Immature natural killer cell (primary cell): Measurements from ENCODE around the gene SORCS2. TPM values are rescaled to one million over a fixed set of nuclear protein-coding genes. Genes with fewer than 3 reads are reported as not detected.

Experiments used
- DNase-seq, 3 donors: peaks; one replicate each; pipeline ENCODE4 v3.0.0; 2022; ENCODE audit warnings: mixed read lengths in 1 of 3
- H3K27ac Mint-ChIP-seq, 6 donors: one replicate each; pipeline ENCODE4 v1.8.0; 2020; ENCODE audit warnings: mixed read lengths in 6 of 6, mild to moderate bottlenecking in 5 of 6, inconsistent platforms in 4 of 6, moderate library complexity in 3 of 6
- H3K27me3 Mint-ChIP-seq, 3 donors: one replicate each; pipeline ENCODE4 v1.8.0; 2020 to 2021; ENCODE audit warnings: low read depth in 3 of 3, mild to moderate bottlenecking in 3 of 3, mixed read lengths in 3 of 3, moderate library complexity in 3 of 3, inconsistent platforms in 1 of 3
- H3K36me3 Mint-ChIP-seq, 3 donors: one replicate each; pipeline ENCODE4 v1.8.0; 2020; ENCODE audit warnings: mixed read lengths in 3 of 3, inconsistent platforms in 2 of 3, mild to moderate bottlenecking in 2 of 3
- H3K4me1 Mint-ChIP-seq, 2 donors: one replicate each; pipeline ENCODE4 v1.8.0; 2020; ENCODE audit warnings: inconsistent platforms in 2 of 2, mild to moderate bottlenecking in 2 of 2, mixed read lengths in 2 of 2, moderate library complexity in 1 of 2
- H3K4me3 Mint-ChIP-seq, 5 donors: one replicate each; pipeline ENCODE4 v1.8.0; 2020; ENCODE audit warnings: mild to moderate bottlenecking in 5 of 5, mixed read lengths in 5 of 5, inconsistent platforms in 3 of 5, moderate library complexity in 3 of 5
- H3K9me3 Mint-ChIP-seq, 6 donors: one replicate each; pipeline ENCODE4 v1.8.0; 2020; ENCODE audit warnings: mild to moderate bottlenecking in 6 of 6, mixed read lengths in 6 of 6, inconsistent platforms in 4 of 6, moderate library complexity in 3 of 6
- polyA plus RNA-seq, 3 donors: library from polyadenylated mRNA; unstranded; fragments of 300-500 nt; fragmentation: Illumina TruSeq; gene quantifications; one replicate each; pipeline ENCODE4 v1.2.3, GENCODE V29; 2021

The SORCS2 gene
- polyA plus RNA-seq, 3 donors from 2014 or later = 0.04 to 0.16 TPM; not detected in 1

DNA sequence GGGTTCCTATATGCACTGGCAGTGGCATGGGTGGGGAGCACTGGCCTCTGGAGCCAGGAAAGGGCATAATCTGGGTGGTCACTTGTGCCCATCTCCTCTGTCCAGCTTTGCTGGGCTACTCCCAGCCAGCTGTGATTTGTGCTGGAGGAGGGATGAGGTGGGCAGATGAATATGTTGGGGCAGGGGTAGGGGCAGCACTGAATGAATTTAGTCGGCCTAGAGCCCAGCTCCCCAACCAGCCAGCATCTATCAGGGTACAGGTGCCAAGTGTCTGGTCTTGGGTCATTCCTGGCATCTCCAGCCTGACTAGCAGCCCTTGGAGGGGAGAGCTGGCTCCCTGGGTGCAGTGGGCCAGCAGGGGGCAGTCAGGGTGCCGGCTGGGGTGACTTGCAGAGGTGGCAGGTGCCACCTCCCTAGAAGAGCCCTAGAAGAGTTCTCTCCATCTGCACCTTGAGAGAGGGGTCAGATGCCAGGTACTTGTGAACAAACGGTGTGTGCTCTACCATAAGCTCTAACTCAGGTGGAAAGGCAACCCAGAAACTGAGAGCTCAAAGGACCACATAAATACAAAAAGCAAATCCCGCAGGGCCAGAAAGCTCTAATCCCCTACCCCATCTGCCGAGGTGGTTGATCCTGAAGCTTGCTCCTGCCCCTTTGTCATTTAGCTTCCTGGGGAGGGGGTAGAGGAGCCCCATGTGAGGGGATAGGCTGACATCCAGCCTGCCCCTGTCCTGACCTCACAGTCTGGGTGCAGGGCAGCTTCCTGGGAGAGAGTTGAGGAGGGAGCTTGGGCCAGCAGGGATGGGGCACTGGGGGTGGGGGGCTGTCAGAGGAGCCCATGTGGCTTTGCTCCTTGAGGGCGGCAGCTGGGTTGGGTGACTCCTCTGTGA is 2.2 kb downstream of the SORCS2 start:
- no peak overlapping the region for H3K27ac Mint-ChIP-seq
- peak overlapping the region in 1 of 5 donors; percentile 10 for H3K4me3 Mint-ChIP-seq
- H3K27me3 Mint-ChIP-seq = peaks cover 3 to 19% (median 13%) of the 10 kb centered on the region in 3 donors

GRCh38 chr4:7195141-7195515 is 2.8 kb downstream of the SORCS2 start:
- Mint-ChIP-seq H3K27ac (no peak overlapping the region), H3K4me1 (no peaks in the 10 kb centered on the region), H3K27me3 (peaks cover 3 to 15% (median 13%) of the 10 kb centered on the region in 3 donors), H3K4me3 (no peak overlapping the region), H3K9me3 (no peaks in the 10 kb centered on the region), H3K36me3 (no peaks in the 10 kb centered on the region)
- DNase-seq = no peak

More for the DNA sequence above, 2.2 kb downstream of the SORCS2 start:
- H3K9me3 Mint-ChIP-seq = no peaks in the 10 kb centered on the region
- H3K36me3 Mint-ChIP-seq = no peaks in the 10 kb centered on the region
- peak in 2 of 3 donors; percentile 13 to 22 for DNase-seq
- no peaks in the 10 kb centered on the region for H3K4me1 Mint-ChIP-seq

DNA sequence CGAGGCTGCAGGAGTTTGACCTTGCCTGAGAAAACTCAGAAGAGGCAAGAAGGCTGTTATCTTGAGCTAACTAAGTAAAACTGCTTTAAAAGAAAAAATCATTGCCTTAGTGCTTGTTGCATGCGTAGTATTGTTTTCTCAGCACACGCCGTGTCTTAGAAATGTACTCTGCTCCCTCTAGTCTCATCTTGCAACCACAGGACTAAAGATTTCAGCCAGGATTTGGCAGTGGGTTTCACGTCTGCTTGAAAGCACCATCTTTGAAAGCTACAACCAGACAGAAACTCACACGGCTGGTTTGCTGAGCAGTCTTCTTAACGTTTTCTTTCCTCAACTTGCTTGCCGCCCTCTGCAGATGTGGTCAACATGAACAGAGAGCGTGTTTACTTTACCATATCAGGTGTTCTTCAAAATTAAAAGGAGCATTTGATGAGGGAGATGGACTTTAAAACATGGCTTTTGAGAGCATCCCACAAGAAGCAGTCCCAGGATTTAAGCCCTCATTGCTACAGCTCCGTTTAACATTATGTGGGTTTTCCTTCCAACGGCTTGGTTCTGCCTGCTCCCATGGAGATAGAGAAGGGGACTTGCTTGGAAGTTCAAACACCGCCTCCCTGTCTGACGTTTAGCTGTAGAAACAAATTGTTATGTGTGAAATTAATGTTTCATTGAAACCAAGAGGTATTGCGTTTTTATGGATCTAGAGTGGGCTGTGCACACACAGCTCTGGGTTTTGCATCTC is 3.4 kb downstream of the SORCS2 start:
- H3K36me3 Mint-ChIP-seq = no peaks in the 10 kb centered on the region
- H3K27me3 Mint-ChIP-seq = peaks cover 4 to 13% (median 13%) of the 10 kb centered on the region in 3 donors
- no peak overlapping the region for H3K4me3 Mint-ChIP-seq
- H3K4me1 Mint-ChIP-seq = no peaks in the 10 kb centered on the region
- no peak for DNase-seq
- no peaks in the 10 kb centered on the region for H3K9me3 Mint-ChIP-seq
- no peak overlapping the region for H3K27ac Mint-ChIP-seq

GRCh38 chr4:7196288-7196651 is 3.9 kb downstream of the SORCS2 start:
- H3K4me3 Mint-ChIP-seq = no peak overlapping the region
- H3K27ac Mint-ChIP-seq = no peak overlapping the region
- peaks cover 5 to 13% (median 13%) of the 10 kb centered on the region in 3 donors for H3K27me3 Mint-ChIP-seq
- no peaks in the 10 kb centered on the region for H3K36me3 Mint-ChIP-seq
- H3K4me1 Mint-ChIP-seq = no peaks in the 10 kb centered on the region
- H3K9me3 Mint-ChIP-seq = no peaks in the 10 kb centered on the region
- DNase-seq = no peak

DNA sequence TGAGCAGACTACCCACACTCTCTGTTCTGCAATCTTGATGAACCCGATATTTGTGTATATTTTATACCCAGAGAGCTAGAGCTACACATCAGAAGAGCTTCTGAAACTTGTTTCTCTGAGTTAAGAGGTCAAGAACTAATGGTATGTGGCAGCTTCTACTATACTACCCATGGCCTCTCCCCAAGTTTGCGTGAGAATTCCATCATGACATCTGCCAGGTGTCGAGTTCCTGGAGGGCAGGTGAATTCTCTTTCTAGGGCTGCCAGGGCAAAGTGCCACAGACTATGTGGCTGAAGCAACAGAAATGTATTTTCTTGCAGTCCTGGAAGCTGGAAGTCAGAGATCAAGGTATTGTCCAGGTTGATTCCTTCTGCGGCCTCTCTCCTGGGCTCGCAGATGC is 4.4 kb downstream of the SORCS2 start:
- peaks cover 5 to 14% (median 13%) of the 10 kb centered on the region in 3 donors for H3K27me3 Mint-ChIP-seq
- DNase-seq = no peak
- H3K9me3 Mint-ChIP-seq = no peaks in the 10 kb centered on the region
- no peak overlapping the region for H3K27ac Mint-ChIP-seq
- H3K4me3 Mint-ChIP-seq = no peak overlapping the region
- no peaks in the 10 kb centered on the region for H3K4me1 Mint-ChIP-seq
- H3K36me3 Mint-ChIP-seq = no peaks in the 10 kb centered on the region

GRCh38 chr4:7197910-7198309 is 5.6 kb downstream of the SORCS2 start:
- Mint-ChIP-seq H3K36me3 (no peaks in the 10 kb centered on the region), H3K27me3 (peaks cover 5 to 15% (median 13%) of the 10 kb centered on the region in 3 donors), H3K9me3 (no peaks in the 10 kb centered on the region), H3K27ac (no peak overlapping the region), H3K4me3 (no peak overlapping the region), H3K4me1 (no peaks in the 10 kb centered on the region)
- no peak for DNase-seq

DNA sequence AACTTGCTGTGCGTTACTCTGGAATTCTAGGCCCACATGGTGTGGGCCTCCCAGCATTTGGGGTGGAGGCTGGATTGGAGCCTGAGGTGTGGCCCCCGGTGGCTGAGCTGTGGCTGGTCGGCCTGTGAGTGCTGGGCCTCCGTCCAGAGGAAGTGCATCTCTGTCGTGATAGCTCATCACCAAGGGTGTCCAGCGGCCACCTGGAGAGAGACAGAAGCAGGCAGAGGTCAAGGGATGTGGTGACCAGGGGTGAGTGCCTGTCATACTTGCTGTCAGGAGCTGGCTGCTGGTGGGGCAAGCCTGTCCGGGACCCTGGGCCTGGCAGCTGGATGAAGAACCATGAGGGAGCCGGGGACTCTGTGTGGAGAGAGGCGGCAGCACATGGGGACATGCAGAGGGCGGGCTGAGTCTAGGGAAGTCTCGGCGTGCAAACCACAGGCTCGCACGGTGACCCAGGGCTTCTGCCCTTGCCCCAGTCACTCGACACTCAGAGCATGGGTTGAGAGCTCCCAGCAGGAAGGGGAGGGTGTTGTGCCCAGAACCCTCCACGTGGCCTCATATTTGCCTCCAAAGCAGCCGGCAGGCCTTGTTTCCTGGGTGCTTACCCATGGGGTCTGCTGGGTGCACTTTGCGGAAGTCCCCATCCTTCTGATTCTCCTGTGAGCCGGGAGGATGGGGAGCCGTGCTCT is 6.2 kb downstream of the SORCS2 start:
- Mint-ChIP-seq H3K4me1 (no peaks in the 10 kb centered on the region), H3K9me3 (no peaks in the 10 kb centered on the region), H3K27me3 (peaks cover 5 to 17% (median 13%) of the 10 kb centered on the region in 3 donors), H3K4me3 (no peak overlapping the region), H3K27ac (no peak overlapping the region), H3K36me3 (no peaks in the 10 kb centered on the region)
- DNase-seq = no peak

DNA sequence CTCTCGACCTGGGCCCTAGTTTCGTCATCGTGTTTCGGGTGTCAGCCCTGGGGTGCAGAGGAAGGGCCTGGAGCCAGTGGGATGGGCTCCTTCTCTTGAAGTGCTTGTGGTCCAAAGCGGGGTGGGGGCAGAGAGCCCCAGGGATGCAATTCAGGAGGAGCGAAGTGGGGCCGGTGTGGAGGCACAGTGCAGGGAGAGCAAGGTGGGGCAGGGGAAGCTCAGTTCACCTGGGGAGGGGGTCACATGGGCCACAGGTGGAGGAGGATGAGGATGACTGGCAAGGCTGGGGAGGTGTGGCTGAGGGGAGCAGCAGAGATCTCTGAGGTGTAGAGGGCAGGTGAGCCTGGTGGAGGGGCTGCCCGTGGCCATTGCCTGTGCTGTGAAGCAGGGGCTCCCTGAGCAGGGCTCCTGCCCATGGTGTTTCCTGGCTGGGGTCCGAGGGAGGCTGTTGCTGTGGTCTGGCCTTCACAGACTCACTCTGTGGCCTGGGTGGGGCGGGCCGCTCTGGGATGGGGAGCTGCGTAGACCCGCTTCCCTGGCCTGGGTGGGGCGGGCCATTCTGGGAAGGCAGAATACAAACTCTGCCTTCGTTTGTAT is 6.9 kb downstream of the SORCS2 start:
- H3K9me3 Mint-ChIP-seq = no peaks in the 10 kb centered on the region
- H3K36me3 Mint-ChIP-seq = no peaks in the 10 kb centered on the region
- peaks cover 4 to 16% (median 10%) of the 10 kb centered on the region in 3 donors for H3K27me3 Mint-ChIP-seq
- H3K4me3 Mint-ChIP-seq = no peak overlapping the region
- H3K4me1 Mint-ChIP-seq = no peaks in the 10 kb centered on the region
- DNase-seq = no peak
- H3K27ac Mint-ChIP-seq = no peak overlapping the region

GRCh38 chr4:7199771-7200441 is 7.6 kb downstream of the SORCS2 start:
- Mint-ChIP-seq H3K27me3 (peaks cover 2 to 13% (median 4%) of the 10 kb centered on the region in 3 donors), H3K4me1 (no peaks in the 10 kb centered on the region), H3K4me3 (no peak overlapping the region), H3K9me3 (no peaks in the 10 kb centered on the region), H3K27ac (no peak overlapping the region), H3K36me3 (no peaks in the 10 kb centered on the region)
- no peak for DNase-seq

DNA sequence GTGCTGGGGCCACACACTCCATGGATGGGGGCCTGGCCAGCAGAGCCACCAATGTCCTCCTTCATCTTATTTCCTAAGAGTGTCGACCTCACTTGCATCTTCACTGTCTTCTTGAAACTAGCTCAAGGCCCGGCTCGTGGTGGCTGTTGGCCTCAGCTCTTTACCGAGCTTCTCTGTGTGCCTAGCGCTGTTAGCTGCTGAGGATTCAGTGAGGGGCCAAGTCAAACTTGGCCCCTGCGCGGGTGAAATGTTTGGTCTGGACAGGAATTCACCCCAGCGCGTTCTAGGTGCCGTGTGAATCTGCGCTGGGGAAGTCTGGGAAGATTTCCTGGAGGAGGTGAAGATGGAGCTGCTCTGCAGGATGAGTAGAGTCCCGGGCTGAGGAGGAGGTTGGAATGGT is 8.5 kb downstream of the SORCS2 start:
- H3K36me3 Mint-ChIP-seq = no peaks in the 10 kb centered on the region
- H3K27ac Mint-ChIP-seq = no peak overlapping the region
- no peaks in the 10 kb centered on the region for H3K4me1 Mint-ChIP-seq
- H3K27me3 Mint-ChIP-seq = peaks cover 2 to 13% (median 2%) of the 10 kb centered on the region in 3 donors
- no peak overlapping the region for H3K4me3 Mint-ChIP-seq
- no peak for DNase-seq
- no peaks in the 10 kb centered on the region for H3K9me3 Mint-ChIP-seq

DNA sequence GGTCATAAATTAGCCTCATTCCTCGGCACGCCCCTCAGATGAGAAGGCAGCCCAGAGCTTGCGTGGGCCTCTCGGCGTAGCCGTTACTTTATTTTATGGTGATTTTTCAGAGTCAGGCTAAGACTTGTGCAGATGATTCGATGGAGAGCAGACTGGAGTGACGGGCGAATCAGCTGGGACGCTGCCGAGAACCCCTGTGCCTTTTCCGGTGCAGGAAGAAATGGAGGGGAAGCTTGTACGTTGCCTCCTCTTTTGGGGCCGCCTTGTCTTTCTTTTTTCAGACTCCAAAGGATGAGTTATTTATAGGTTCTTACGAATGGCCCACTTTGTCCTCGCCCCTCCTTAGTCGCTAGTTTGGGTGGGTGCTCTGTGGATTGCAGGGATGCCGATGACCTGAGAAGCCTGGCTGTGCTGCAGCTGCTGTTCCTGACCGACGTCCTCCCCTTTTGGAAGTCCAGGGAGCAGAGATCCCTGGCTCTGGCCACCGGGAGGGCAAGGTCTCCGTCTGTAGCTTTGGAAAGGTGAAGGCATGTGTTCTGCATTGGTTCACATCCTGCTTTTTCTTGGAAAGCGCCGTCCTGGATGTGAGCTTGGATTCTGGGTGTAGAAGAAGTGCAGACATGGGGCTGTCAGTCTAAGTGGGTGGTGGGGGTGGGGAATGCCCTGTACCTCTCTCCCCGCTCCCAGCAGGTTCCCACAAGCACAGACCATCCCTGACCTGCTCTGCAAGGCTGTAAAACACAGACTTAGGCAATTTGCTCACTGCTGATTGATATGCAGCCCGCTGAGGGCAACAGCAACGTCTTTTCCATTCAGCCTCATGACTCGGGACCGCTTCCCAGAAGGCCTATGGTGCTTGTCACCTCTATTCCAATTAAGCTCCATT is 9.3 kb downstream of the SORCS2 start:
- Mint-ChIP-seq H3K27ac (no peak overlapping the region), H3K4me1 (no peaks in the 10 kb centered on the region), H3K36me3 (no peaks in the 10 kb centered on the region), H3K9me3 (no peaks in the 10 kb centered on the region), H3K4me3 (no peak overlapping the region), H3K27me3 (peaks cover 2 to 13% (median 2%) of the 10 kb centered on the region in 3 donors)
- no peak for DNase-seq

DNA sequence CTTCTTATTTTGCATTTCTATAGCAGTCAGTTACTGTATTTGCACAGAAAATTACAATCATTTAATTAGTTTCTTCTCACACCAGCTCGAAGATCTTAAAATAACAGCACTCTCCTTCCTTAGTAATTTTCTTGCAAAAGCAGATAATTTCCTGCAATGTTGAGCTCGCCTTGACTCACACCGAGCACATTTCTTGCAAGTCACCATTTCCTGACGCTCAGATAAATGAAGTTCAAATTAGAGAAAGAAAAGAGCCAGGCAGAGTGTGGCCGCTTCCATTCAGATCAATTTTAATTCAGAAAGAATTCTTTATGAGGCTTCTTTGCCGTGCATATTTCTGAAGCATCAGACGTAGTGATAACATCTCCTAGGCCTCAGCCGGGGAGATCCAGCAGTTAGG is 10.1 kb downstream of the SORCS2 start:
- Mint-ChIP-seq H3K27me3 (peaks cover 0 to 12% (median 2%) of the 10 kb centered on the region in 3 donors), H3K9me3 (no peaks in the 10 kb centered on the region), H3K27ac (no peak overlapping the region), H3K4me3 (no peak overlapping the region), H3K4me1 (no peaks in the 10 kb centered on the region), H3K36me3 (no peaks in the 10 kb centered on the region)
- no peak for DNase-seq
